ENCODE results near the gene KDM4C. TPM values are rescaled to one million over a fixed set of nuclear protein-coding genes. Genes with fewer than 3 reads are reported as not detected.

Gene KDM4C
- total RNA-seq, 2 donors from 2014 or later = 12.8 to 31.5 TPM

DNA sequence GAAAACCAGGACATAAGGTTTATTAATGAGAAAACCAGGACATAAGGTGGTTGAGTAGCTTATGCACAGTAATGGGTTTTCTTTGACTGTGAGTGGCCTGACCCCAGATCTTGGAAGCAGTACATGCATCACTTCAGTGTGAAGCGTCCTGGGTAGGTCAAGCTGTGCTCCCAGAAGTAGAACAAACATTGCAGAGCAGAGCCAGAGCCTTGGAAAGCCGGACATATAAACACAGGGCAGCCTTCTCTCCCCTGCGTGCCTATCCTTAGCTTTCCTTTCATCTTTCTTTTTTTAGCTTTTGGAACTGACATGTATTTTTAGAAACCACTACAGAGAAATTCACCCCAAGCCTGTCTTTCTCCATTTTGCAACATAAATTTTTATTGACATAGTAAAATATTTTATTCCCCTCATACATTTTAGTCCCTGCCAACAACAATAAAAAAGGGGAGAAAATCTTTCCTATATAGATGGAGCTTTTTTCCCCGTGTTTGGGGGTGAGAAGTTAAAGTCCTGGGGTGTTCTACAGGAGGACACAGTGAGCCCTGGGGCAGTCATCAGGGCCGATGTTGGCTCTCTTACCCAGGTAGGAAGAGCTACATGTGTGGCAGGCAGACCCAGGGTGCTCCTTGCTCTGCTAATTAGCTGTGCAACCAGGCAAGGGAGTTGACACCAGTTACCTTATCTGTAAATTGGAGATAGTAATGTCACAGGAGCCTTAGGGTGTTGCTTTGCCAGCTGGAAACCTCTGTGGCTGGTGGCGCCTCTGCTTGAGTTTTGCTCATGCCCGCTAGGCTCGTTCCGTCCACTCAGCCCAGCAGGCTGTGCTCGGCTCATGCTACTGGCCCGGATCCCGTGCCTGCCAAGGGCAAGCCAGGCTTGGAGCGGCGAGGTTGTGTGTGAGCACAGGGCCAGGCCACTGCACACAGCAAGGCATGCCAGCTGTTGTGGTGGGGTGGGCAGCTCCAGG, 389.6 kb downstream of the KDM4C start:
- Mint-ChIP-seq H3K36me3 (ENCODE audit: low read depth) (peaks cover 6% of the 10 kb centered on the region), H3K27me3 (ENCODE audit: insufficient read depth) (no peaks in the 10 kb centered on the region), H3K4me3 (no peak overlapping the region), H3K27ac (no peak overlapping the region), H3K9me3 (no peaks in the 10 kb centered on the region), H3K4me1 (peaks cover 19% of the 10 kb centered on the region)
- H3K27ac ChIP-seq (ENCODE audit: low read depth, low read length) = no peak overlapping the region
- H3K9me3 ChIP-seq (ENCODE audit: control insufficient read depth, low read length) = peaks cover 5% of the 10 kb centered on the region
- WGBS, 2 experiments (ENCODE audit: insufficient coverage in 1 of 2, insufficient read length in 1 of 2) = 91 to 96% methylated on average over 6 to 14 of the region's 14 CpGs
- H3K36me3 ChIP-seq (ENCODE audit: control insufficient read depth, insufficient read depth, low read length) = peaks cover 8% of the 10 kb centered on the region
- no peak for DNase-seq
- no peaks in the 10 kb centered on the region for H3K4me1 ChIP-seq (ENCODE audit: control insufficient read depth, insufficient read depth, low read length)
- no peak overlapping the region for H3K4me3 ChIP-seq (ENCODE audit: low read length)
- H3K9ac ChIP-seq (ENCODE audit: extremely low read depth, low read length, poor library complexity, severe bottlenecking) = no peak overlapping the region
- TF ChIP-seq, protein P1, sequence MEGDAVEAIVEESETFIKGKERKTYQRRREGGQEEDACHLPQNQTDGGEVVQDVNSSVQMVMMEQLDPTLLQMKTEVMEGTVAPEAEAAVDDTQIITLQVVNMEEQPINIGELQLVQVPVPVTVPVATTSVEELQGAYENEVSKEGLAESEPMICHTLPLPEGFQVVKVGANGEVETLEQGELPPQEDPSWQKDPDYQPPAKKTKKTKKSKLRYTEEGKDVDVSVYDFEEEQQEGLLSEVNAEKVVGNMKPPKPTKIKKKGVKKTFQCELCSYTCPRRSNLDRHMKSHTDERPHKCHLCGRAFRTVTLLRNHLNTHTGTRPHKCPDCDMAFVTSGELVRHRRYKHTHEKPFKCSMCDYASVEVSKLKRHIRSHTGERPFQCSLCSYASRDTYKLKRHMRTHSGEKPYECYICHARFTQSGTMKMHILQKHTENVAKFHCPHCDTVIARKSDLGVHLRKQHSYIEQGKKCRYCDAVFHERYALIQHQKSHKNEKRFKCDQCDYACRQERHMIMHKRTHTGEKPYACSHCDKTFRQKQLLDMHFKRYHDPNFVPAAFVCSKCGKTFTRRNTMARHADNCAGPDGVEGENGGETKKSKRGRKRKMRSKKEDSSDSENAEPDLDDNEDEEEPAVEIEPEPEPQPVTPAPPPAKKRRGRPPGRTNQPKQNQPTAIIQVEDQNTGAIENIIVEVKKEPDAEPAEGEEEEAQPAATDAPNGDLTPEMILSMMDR (conservative IDR thresholded peaks at IDR 0.05) = no peak
- H3K27me3 ChIP-seq (ENCODE audit: control insufficient read depth, insufficient read depth, low read length, poor library complexity, severe bottlenecking) = no peaks in the 10 kb centered on the region

GRCh38 chr9:7148243-7148765, 390.5 kb downstream of the KDM4C start:
- Histone ChIP-seq H3K9ac (ENCODE audit: extremely low read depth, low read length, poor library complexity, severe bottlenecking) (no peak overlapping the region), H3K27ac (ENCODE audit: low read depth, low read length) (no peak overlapping the region), H3K4me1 (ENCODE audit: control insufficient read depth, insufficient read depth, low read length) (no peaks in the 10 kb centered on the region), H3K4me3 (ENCODE audit: low read length) (no peak overlapping the region), H3K9me3 (ENCODE audit: control insufficient read depth, low read length) (peaks cover 5% of the 10 kb centered on the region), H3K36me3 (ENCODE audit: control insufficient read depth, insufficient read depth, low read length) (peaks cover 8% of the 10 kb centered on the region), H3K27me3 (ENCODE audit: control insufficient read depth, insufficient read depth, low read length, poor library complexity, severe bottlenecking) (no peaks in the 10 kb centered on the region)
- TF ChIP-seq, protein P1 (conservative IDR thresholded peaks at IDR 0.05) = no peak
- Mint-ChIP-seq H3K27ac (no peak overlapping the region), H3K9me3 (no peaks in the 10 kb centered on the region), H3K27me3 (ENCODE audit: insufficient read depth) (no peaks in the 10 kb centered on the region), H3K4me3 (no peak overlapping the region), H3K4me1 (peaks cover 19% of the 10 kb centered on the region), H3K36me3 (ENCODE audit: low read depth) (peaks cover 6% of the 10 kb centered on the region)
- 96 to 100% methylated on average over 1 to 7 of the region's 7 CpGs for WGBS, 2 experiments (ENCODE audit: insufficient coverage in 1 of 2, insufficient read length in 1 of 2)
- DNase-seq = no peak

GRCh38 chr9:7149258-7149657, 391.5 kb downstream of the KDM4C start:
- WGBS, 2 experiments (ENCODE audit: insufficient coverage in 1 of 2, insufficient read length in 1 of 2) = 96 to 100% methylated on average over 6 to 13 of the region's 13 CpGs
- Mint-ChIP-seq H3K36me3 (ENCODE audit: low read depth) (peaks cover 6% of the 10 kb centered on the region), H3K4me1 (peaks cover 19% of the 10 kb centered on the region), H3K9me3 (no peaks in the 10 kb centered on the region), H3K27ac (no peak overlapping the region), H3K27me3 (ENCODE audit: insufficient read depth) (no peaks in the 10 kb centered on the region), H3K4me3 (no peak overlapping the region)
- TF ChIP-seq, protein P1 (conservative IDR thresholded peaks at IDR 0.05) = no peak
- no peak overlapping the region for H3K9ac ChIP-seq (ENCODE audit: extremely low read depth, low read length, poor library complexity, severe bottlenecking)
- H3K27ac ChIP-seq (ENCODE audit: low read depth, low read length) = no peak overlapping the region
- H3K36me3 ChIP-seq (ENCODE audit: control insufficient read depth, insufficient read depth, low read length) = peaks cover 8% of the 10 kb centered on the region
- H3K4me3 ChIP-seq (ENCODE audit: low read length) = no peak overlapping the region
- no peaks in the 10 kb centered on the region for H3K27me3 ChIP-seq (ENCODE audit: control insufficient read depth, insufficient read depth, low read length, poor library complexity, severe bottlenecking)
- H3K4me1 ChIP-seq (ENCODE audit: control insufficient read depth, insufficient read depth, low read length) = no peaks in the 10 kb centered on the region
- no peak for DNase-seq
- H3K9me3 ChIP-seq (ENCODE audit: control insufficient read depth, low read length) = peaks cover 5% of the 10 kb centered on the region

All from endodermal cell (in vitro differentiated cells).